GM19455 (cell line): ENCODE results near the gene GFAP.
A peak's percentile ranks its signal among the peaks of the same experiment; 100 is the strongest.

ENCODE experiments used
- ATAC-seq: cut with Tn5 transposase; IDR thresholded peaks from one replicate; pipeline ENCODE4 v1.9.1; 2021; ENCODE audit not compliant: unreplicated experiment

Gene GFAP

DNA sequence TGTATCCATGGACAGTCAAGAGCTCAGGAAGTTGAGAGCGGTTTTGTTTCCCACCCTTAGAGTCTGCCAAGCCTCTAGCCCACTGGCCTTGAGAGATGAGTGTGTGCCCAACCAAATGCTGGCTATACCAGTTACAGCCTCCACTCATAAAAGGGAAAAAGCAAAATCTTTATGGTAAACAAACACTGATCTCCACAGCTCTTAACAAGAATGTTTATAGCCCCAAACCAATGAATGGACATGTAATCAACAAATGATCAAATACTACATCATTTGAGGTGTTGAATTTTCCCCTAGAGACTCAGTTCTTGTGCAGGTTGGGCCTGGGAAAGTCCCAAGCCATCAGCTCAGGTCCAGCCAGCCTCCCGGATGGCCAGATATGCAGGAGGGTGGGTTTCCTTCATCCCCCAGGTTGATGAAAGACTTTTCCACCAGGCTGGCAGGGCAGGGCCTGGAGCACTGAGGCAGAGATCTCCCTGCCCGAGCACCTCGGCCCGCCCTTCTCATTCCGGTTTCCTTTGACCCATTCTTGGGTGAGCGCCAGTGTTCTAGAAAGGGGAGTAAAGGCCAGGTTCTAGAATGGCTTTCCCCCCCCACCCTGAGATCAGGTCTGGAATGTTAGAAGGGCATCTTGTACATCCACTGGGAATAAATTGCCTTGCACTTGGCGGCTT, 12.2 kb downstream of the GFAP start:
- ATAC-seq = no peak

DNA sequence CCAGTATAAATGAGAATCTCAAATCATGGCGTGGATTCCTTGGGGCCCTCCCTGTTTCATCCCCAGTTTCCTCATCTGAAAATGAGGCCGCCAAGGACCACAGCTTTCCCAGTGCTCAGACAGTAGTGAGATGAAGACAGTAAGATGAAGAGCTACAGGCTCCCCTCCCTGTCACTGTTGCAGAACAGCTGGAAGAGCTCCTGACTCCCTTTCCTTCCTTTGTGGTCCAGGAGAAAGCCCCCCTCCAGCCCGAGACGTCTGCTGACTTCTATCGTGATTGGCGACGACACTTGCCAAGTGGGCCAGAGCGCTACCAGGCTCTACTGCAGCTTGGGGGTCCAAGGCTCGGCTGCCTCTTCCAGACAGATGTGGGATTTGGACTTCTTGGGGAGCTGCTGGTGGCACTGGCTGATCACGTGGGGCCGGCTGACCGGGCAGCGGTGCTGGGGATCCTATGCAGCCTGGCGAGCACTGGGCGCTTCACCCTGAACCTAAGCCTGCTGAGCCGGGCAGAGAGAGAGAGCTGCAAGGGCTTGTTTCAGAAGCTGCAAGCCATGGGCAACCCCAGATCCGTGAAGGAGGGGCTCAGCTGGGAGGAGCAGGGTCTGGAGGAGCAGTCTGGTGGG, 13.1 kb downstream of the GFAP start:
- no peak for ATAC-seq

DNA sequence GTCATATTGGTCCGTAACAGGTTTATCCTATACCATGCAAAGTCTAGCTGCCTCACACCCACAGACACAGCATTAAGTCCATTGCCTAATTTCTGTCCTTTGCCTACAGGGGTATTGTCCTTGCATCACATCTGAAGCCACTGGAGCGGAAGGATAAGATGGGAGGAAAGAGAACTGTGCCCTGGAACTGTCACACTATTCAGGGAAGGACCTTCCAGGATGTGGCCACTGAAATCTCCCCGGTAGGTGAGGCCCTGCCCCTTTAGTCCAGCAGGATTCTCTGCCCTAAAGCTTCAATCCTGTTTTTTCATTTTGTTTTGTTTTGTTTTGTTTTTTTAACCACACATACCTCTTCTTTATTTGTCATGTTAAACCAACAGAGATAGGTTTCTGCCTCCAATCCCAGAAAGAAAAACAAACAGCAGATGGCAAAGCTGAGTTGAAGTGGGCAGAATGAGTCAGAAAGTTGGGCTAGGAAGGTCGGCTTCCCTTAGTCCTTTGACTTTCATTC, 13.8 kb downstream of the GFAP start:
- ATAC-seq = no peak

DNA sequence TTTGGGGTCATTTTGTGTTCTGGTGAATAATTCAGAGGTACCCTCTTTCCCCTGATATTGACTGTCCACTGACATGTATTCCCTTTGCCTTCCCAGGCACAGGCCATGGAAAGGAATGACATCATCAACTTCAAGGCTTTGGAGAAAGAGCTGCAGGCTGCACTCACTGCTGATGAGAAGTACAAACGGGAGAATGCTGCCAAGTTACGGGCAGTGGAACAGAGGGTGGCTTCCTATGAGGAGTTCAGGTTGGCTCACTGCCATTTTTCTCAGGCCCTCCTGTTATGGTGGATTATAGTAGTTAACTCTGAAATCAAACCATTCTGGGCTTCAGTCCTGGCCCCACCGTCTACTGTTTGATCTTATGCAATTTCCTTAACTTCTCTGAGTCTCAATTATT, 14.4 kb downstream of the GFAP start:
- no peak for ATAC-seq

DNA sequence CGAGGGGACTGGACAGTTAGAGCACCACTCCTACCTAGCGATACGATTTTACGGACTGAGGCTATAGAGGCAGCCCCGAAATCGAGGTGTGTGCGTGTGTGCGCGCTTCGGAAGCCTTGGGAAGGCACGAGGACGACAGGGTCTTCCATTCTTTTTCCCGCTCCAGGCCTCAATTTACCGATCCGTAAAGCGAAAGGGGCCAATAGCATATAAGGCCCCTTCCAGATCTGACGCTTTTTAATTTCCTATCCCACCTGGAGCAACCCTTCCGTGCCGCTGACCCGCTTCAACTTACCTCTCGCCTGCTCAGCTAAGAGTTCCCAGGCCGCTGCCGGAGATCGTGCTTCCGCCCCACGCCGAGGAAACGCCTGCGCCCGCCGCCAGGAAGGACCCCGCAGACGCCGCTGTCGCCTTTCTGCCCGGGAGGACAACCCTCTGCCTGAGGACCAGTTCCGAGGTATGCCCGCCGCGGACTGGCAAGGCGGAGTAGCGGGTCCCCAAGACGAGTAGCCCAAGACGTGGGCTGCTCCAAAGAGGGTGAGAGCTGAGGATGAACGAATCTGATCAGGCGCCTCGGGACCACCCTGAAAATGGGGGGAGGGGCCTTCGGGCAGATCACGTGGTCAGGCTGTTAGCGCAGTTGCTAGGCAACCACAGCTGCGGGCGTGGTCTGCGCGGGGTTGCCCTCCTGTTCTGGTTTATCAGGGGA, 16.1 kb downstream of the GFAP start, which contains the start of gene EFTUD2:
TSS of gene EFTUD2 (minus strand) at position 372 of the 709 bp plus-strand sequence. CDS start 4,924 bp downstream, outside the sequence.
- ATAC-seq = peak; percentile 83

DNA sequence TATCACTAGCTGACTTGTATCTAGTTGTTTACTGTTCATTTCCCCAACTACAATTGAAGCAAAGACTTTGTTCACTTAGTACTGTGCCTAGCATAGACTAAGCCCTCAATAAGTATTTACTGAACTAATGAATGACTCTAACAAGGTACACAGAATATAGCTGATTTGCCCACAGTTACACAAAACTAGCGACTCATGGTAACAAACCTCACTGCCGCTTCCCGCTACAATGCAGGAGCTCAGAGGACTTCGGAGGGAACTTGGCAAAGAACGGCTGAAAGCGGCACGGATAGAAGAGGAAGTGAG, 16.6 kb downstream of the GFAP start:
- ATAC-seq = no peak

DNA sequence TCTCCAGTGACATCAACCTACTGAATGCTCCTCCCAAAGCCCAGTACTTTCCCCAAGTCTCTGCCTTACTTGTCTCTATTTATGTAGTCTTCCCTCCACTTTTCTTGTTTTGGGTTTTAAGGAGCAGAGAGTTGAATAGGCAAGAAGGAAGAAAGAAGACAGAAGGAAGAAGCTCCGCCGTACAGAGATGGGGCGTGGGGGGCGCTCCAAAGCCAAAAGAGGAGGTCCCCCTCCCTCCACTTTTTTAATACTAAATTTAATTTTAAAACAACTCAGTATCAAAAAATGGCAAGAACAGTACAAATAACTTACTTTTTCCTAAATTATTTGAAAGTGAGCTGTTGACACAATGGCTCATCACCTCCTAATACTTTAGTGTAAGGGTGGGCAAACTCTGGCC, 20.7 kb downstream of the GFAP start:
- ATAC-seq = no peak

DNA sequence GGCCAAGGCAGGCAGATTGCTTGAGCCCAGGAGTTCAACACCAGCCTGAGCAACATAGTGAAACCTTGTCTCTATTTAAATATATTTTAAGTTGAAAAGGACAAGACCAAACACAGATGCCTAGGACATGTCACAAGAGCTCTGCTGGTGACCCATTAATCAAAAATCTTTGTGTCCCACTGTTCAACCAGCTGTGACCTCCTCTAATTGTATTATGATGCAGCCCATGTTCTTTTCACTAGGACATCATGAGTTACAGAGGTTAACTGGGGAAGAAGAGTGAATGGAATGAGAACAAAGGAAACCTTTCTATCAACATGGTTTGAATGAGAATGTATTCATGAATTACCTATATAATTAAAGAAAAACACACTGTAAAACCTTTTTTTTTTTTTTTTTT, 23.1 kb downstream of the GFAP start:
- ATAC-seq = no peak

DNA sequence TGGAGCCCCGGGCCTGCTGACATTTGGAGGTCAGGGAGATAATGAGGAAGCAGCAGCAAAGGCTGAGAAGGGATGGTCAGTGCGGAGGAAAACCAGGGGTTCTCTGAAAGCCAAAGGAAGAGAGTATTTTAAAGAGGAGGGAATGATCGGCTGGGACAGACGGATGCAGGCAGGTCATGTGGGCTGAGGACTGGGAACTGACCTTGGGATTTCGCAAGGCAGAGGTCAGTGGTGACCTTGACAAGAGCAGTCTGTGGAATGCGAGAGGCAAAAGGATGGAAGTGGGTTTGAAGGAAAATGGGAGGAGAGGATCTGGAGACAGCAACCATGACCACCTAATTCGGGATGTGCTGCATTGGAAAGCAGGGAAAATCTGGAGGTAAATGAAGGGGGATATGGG, 26.3 kb downstream of the GFAP start:
- no peak for ATAC-seq

DNA sequence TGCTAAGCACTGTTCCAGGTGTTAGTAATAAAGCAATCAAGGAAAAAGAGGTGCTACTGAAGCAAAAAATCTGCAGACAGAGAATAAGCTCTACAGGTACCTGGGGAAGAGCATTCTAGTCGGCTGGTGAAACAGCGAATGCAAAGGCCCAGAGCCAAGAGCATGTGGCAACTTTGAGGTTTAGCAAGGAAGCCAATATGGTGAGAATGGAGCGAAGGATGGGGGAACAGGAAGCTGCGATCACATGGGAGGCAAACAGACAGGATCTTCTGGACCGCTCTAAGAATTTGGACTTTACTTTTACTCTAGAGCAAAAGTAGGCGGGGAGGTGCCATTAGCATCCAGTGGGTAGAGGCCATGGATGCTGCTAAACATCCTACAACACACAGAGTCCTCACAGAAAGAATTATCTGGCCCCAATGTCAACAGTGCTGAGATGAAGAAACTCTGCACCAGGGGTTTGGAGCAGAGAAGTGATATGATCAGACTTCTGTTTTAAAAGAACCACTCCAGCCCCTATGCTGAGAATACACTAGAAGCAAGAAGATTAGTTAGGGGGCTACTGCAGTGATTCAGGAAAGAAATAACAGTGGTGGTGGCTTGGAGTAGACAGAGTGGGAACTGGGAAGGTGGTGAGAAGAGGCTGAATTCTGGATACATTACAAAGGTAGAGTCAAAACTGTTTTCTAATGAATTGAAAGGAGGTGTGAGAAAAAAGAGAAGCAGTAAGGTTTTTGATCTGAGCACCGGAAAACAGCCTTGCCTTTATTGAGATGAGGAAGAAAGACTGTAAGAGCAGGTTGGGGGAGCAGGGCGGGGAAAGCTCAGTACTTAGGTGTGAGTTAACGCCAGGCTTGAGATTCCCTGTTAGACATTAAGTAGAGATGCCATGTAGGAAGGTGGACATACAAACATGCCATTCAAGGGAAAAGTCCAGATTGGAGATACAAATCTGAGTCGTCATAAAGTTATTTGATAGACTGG, 27.0 kb downstream of the GFAP start:
- no peak for ATAC-seq

DNA sequence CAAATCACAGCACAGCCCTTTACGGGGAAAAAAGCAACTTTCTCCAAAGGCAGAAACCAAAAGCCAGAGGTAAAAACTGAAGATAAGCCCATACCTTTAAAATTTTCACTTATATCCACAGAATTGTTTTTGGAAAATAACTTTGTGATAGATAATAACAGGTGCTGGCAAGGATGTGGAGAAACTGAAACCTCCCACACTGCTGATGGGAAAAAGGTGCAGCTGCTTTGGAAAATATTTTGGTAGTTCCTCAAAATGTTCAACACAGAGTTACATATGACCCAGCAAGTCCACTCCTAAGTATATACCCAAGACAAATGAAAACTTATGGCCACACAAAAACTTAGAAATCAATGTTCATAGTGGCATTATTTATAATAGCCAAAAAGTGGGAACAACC, 28.3 kb downstream of the GFAP start:
- ATAC-seq = no peak

DNA sequence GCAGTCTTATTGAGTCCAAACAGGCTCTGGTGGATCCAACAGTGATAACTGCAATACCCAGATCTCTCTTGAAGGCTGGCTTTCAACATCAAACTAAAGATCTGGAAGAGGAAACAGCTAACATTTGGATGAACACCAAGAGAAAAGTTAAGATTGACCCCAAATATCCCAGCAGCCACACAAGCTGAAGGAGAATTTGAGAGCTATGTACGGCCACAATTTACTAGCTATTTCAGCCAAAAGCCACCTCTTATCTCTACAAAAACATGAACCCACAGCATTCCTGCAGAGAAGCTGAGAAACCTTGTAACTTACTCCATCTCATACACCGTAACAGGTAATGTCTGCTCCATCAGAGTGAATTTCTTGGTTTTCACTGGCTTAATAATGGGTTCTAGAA, 30.4 kb downstream of the GFAP start:
- no peak for ATAC-seq

DNA sequence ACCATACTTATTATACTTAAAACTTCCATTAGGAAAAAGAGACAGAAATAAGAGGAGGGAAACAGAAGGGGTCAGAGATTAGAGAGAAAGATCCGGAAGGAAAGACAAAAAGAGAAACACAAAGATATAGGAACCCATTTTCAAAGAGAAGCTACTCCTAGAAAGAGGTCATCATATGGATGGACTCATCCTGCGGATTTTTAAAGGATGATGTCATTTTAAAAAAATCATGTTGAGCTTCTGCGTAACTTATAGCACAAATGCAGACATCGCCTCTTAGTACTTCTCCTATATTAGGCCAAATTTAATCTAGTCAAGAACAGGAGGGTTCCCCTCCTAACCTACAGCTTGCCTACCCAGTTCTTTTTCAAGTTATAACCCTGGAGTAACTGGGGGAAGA, 34.2 kb downstream of the GFAP start:
- ATAC-seq = no peak

DNA sequence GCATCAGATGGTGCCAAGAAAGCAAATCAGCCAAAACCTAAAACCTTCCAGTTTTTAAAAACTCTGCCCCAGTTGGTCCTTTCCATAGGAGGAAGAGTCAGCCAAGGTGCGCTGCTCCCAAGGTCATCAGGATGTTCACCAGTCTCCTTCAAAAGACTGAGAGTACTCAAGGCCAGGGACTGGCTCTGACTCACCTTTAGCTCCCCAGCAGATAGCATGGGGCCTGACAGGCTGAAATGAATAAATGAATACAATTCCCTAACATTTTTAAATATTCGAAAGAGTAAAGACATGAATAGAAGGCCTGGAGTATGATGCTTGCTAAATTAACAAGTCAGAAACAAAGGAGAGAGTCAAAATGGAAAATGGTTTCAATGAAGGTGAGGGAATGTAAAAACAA, 35.2 kb downstream of the GFAP start:
- no peak for ATAC-seq

DNA sequence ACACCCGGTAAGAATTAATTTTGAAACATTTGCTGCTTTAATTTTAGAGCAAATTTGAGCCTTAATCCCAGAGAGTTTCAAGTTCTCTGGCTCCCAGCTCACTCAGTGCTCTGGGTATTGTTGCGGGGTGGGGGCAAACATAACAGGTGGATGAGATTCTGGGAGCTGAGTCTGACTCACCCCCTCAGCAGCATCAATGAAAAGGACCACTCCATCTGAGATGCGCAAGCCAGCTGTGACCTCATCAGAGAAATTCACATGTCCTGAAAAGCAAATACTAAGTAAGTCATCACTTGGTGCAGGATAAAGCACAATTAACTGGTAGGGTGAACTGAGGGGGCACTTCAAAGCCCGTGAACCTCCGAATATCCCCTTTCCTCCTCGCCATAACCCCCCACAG, 35.9 kb downstream of the GFAP start:
- ATAC-seq = no peak

DNA sequence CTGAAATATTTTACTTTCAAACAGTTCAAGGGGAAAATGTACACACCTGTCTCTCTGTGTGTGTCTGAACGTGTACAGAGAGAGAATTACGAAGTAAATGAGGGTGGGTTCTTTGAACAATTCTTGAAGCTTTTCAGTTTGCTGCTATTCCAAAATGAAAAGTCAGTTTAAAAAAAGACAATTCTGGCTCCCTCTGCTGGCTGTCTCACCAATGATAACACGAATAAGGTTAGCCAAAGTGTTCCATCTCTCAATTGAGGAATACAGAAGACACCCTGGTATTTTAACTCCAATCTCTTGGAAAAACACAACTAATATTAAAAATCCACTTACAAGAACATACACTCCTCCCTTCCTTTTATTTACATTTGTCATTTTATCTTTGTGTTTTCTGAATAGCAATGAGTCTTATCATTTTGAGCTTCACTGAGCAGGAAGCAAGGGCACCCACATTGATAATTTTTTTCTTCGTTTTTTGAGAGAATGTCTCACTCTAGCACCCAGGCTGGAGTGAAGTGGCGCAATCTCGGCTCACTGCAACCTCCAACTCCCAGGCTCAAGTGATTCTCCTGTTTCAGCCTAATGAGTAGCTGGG, 36.6 kb downstream of the GFAP start:
- no peak for ATAC-seq

DNA sequence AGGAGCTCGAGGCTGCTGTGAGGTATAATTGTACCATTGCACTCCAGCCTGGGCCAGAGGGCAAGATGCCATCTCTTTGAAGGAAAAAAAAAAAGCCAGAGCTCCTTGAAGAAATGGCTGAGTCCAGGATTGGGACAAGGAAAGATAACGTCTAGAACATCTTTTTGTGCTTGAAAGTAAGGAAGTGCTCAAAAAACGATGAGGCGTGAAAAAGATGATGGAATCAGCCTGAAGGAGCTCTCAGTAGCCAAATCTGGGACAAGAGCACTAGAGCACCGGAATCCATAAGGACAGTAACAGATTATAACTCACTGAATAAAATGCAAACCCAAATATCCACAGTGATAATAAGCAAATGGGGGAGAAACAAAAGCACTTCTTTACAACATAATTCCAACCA, 38.2 kb downstream of the GFAP start:
- ATAC-seq = no peak

DNA sequence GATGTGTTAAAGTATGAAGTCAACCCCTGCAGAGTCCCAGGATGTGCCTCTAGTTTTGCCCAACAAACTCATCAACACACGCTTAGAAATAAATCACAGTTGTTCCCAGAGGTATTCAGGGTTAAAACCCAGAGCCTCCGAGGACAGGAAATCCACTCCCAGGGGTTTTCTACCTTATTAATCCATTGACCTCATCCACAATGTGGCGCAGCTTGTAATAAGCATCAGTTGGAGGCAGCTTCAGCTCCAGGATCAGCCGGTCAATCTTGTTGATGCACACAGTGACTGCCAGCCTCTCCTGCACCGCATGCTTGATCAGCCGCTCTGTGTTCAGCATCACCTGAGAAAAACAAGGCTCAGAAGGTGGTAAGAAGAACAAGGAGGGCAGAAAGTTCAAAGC, 39.5 kb downstream of the GFAP start:
- ATAC-seq = no peak

DNA sequence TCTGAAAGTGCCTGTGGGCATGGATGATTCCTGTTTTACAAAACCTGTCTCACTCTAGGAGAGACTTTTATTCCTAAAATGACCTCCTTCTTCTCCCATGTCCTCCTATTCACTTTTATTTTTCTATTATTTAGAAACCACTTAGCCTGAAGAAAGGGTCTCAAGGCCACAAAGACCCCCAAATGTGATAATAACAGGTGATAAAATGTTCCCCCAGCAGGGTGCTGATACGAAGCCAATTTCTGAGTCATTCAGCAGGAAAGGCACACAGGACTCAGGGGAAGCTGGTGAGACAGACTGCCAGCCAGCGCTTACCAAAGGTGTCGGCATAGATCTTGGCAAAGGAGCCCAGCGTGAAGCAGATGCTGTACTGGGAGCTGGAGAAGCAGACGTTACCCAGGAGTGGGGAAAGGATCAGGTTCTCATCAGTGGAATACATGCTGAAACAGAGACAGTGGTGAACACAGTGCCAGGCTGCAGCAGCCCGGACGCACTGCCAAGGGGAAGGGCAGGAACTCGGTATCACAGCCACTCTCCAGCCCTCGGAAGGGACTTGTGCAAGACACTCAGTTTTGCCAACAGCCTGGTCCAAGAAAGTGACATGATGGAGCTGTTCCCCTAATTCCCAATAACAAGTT, 43.0 kb downstream of the GFAP start:
- no peak for ATAC-seq

DNA sequence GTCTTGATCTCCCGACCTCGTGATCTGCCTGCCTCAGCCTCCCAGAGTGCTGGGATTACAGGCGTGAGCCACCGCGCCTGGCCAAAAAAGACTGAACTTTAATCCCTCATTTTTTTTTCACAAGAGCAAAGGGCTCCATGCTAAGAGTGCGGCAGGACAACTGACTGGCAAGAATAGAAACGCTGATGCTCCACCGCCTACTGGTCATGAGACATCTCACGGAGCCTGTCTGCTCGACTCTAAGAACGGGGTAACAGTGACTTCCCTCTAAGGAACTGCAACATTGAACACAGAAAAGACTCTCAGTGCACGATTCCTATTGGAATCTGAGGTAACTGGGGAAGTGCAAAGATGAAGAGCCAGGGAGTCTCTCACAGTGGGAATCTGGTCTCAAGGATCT, 43.7 kb downstream of the GFAP start:
- ATAC-seq = no peak
